Osteoblast (primary cell): ENCODE results near the gene EDN2. TPM values are rescaled to one million over a fixed set of nuclear protein-coding genes. Genes with fewer than 3 reads are reported as not detected.
A peak's percentile ranks its signal among the peaks of the same experiment; 100 is the strongest.

Experiments used
- DNase-seq: peaks from one replicate; pipeline ENCODE4 v3.0.0; 2011; ENCODE audit warnings: low spot score, mixed read lengths; ENCODE audit not compliant: insufficient read length; ENCODE audit errors: missing footprints
- H2AFZ ChIP-seq: 2 replicates; pipeline ENCODE4 v1.6.0; 2011; ENCODE audit warnings: mild to moderate bottlenecking, low read length
- H3K27ac ChIP-seq: 2 replicates; pipeline ENCODE4 v1.5.1; 2011; ENCODE audit warnings: mild to moderate bottlenecking, low read depth, low read length, moderate library complexity
- H3K27me3 ChIP-seq: 2 replicates; pipeline ENCODE4 v1.6.0; 2012; ENCODE audit warnings: mild to moderate bottlenecking, control low read depth, inconsistent platforms, low read length, moderate library complexity; ENCODE audit not compliant: insufficient read depth
- H3K36me3 ChIP-seq: 2 replicates; pipeline ENCODE4 v1.5.1; 2011; ENCODE audit warnings: mild to moderate bottlenecking, low read length, control low read depth, moderate library complexity; ENCODE audit not compliant: insufficient read depth
- H3K4me1 ChIP-seq: 2 replicates; pipeline ENCODE4 v1.5.1; 2011; ENCODE audit warnings: mild to moderate bottlenecking, low read length, control low read depth, moderate library complexity; ENCODE audit not compliant: insufficient read depth
- H3K4me2 ChIP-seq: 2 replicates; pipeline ENCODE4 v1.6.0; 2011; ENCODE audit warnings: mild to moderate bottlenecking, low read length; ENCODE audit not compliant: insufficient read depth
- H3K4me3 ChIP-seq: fragments of 200-600 bp; sonication (generic); 3 replicates; pipeline ENCODE4 v1.5.1; 2012; ENCODE audit warnings: mild to moderate bottlenecking, low read length, inconsistent platforms; ENCODE audit not compliant: insufficient read depth
- H3K79me2 ChIP-seq: 2 replicates; pipeline ENCODE4 v1.6.0; 2012; ENCODE audit warnings: mild to moderate bottlenecking, low read length, control low read depth, inconsistent platforms; ENCODE audit not compliant: insufficient read depth
- H3K9me3 ChIP-seq: 2 replicates; pipeline ENCODE4 v1.5.1; 2011; ENCODE audit warnings: low read depth, low read length, control low read depth
- H4K20me1 ChIP-seq: 2 replicates; pipeline ENCODE4 v1.6.0; 2012; ENCODE audit warnings: mild to moderate bottlenecking, low read length, control low read depth; ENCODE audit not compliant: insufficient read depth
- total RNA-seq: library from RNA; depleted of rRNA; stranded (reverse); fragments of >200 nt; gene quantifications from 2 replicates; pipeline ENCODE4 v1.2.3, GENCODE V29; 2012
- TF ChIP-seq, protein P1 (sequence below): IDR thresholded peaks from 2 replicates; pipeline ENCODE4 v1.5.1; 2011; ENCODE audit warnings: mild to moderate bottlenecking, low read depth, low read length, moderate library complexity; ENCODE audit errors: extremely low read depth

EDN2 gene
- total RNA-seq, 1 donor = not detected

DNA sequence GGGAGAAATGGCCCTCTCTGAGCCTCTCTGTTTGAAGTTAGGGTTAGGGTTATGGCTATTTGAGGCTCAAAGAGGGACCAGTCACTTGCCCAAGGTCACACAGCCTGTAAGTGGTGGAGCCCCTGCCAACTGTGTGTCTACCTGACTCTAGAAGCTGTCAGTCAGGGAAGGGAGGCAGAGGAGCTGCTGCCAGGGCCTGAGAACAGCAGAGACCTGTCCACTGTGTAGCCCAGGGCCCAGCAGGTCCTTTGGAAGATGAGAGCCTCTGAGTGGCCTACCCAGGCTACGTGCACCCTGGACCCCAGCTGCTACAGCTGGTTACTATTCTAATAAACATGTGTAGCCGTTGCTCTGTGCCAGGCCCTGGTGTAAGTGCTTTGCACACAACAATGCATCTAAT, 15.1 kb upstream of the EDN2 start:
- Histone ChIP-seq H3K9me3 (no peaks in the 10 kb centered on the region), H3K36me3 (no peaks in the 10 kb centered on the region), H3K79me2 (no peaks in the 10 kb centered on the region), H3K27me3 (no peaks in the 10 kb centered on the region), H3K27ac (no peak overlapping the region), H2AFZ (no peak overlapping the region), H3K4me2 (no peak overlapping the region), H3K4me1 (peaks cover 22% of the 10 kb centered on the region), H4K20me1 (no peaks in the 10 kb centered on the region), H3K4me3 (no peak overlapping the region)
- DNase-seq = no peak
- TF ChIP-seq, protein P1, sequence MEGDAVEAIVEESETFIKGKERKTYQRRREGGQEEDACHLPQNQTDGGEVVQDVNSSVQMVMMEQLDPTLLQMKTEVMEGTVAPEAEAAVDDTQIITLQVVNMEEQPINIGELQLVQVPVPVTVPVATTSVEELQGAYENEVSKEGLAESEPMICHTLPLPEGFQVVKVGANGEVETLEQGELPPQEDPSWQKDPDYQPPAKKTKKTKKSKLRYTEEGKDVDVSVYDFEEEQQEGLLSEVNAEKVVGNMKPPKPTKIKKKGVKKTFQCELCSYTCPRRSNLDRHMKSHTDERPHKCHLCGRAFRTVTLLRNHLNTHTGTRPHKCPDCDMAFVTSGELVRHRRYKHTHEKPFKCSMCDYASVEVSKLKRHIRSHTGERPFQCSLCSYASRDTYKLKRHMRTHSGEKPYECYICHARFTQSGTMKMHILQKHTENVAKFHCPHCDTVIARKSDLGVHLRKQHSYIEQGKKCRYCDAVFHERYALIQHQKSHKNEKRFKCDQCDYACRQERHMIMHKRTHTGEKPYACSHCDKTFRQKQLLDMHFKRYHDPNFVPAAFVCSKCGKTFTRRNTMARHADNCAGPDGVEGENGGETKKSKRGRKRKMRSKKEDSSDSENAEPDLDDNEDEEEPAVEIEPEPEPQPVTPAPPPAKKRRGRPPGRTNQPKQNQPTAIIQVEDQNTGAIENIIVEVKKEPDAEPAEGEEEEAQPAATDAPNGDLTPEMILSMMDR = no peak

DNA sequence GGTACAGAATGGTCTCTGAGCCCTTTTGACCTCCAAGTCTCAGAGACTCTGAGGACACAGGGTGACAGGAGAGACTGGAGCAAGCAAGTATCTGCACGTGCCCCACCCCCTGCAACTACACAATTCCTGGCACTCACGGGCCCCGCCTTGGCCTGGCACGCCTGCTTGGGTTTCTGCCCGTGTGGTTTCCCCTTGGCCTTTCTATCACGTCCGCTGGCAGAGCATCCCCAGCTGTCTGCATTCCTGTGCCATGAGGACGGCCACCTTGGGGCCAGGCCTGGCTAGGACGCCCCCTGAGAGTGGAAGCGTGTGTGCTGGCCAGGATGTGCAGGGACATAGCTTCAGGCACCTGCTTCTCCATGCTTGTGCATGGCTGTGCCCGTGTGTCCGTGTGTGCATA, 14.3 kb upstream of the EDN2 start:
- Histone ChIP-seq H3K4me3 (no peak overlapping the region), H3K4me2 (no peak overlapping the region), H3K27ac (no peak overlapping the region), H4K20me1 (no peaks in the 10 kb centered on the region), H3K27me3 (no peaks in the 10 kb centered on the region), H3K4me1 (peaks cover 22% of the 10 kb centered on the region), H3K9me3 (no peaks in the 10 kb centered on the region), H3K36me3 (no peaks in the 10 kb centered on the region), H2AFZ (no peak overlapping the region), H3K79me2 (no peaks in the 10 kb centered on the region)
- TF ChIP-seq, protein P1 = no peak
- peak; percentile 93 for DNase-seq

GRCh38 chr1:41498391-41498790, 13.9 kb upstream of the EDN2 start:
- Histone ChIP-seq H2AFZ (no peak overlapping the region), H3K27ac (no peak overlapping the region), H3K4me2 (no peak overlapping the region), H3K9me3 (no peaks in the 10 kb centered on the region), H3K4me1 (peaks cover 22% of the 10 kb centered on the region), H4K20me1 (no peaks in the 10 kb centered on the region), H3K4me3 (no peak overlapping the region), H3K27me3 (no peaks in the 10 kb centered on the region), H3K79me2 (no peaks in the 10 kb centered on the region), H3K36me3 (no peaks in the 10 kb centered on the region)
- TF ChIP-seq, protein P1 = no peak
- DNase-seq = no peak

GRCh38 chr1:41497461-41498030, 13.1 kb upstream of the EDN2 start:
- no peaks in the 10 kb centered on the region for H3K79me2 ChIP-seq
- H3K27ac ChIP-seq = no peak overlapping the region
- H3K4me1 ChIP-seq = peaks cover 28% of the 10 kb centered on the region
- no peak overlapping the region for H3K4me2 ChIP-seq
- H4K20me1 ChIP-seq = no peaks in the 10 kb centered on the region
- no peaks in the 10 kb centered on the region for H3K9me3 ChIP-seq
- H2AFZ ChIP-seq = no peak overlapping the region
- no peaks in the 10 kb centered on the region for H3K27me3 ChIP-seq
- DNase-seq = no peak
- TF ChIP-seq, protein P1 = no peak
- no peak overlapping the region for H3K4me3 ChIP-seq
- H3K36me3 ChIP-seq = no peaks in the 10 kb centered on the region
